ENCODE measurements around the gene VPS9D1. TPM values are rescaled to one million over a fixed set of nuclear protein-coding genes. Genes with fewer than 3 reads are reported as not detected.

Gene VPS9D1
- total and polyA plus RNA-seq, 7 donors = 3.7 to 10.3 (median 5.2) TPM

DNA sequence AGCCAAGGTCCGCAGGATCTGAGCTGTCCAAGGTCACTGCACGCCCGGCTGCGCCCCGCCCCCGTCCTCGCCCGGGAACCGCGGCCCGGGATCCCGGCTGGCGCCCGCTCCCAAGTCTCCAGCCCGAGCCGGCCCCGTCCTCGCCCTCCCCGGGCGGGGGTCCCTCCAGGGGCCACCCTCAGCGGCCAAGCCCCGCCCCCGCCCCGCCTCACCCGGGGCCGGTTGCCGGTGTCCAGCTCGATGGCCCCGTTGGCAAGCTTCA, 216 bp downstream of the VPS9D1 start:
- WGBS, 3 donors = 1 to 2% (median 1%) methylated on average over 9 to 29 of the region's 29 CpGs
- Histone ChIP-seq H3K27ac (peak overlapping the region; percentile 98), H3K27me3 (ENCODE audit: insufficient read depth in 3 of 3, low read length in 2 of 3) (no peaks in the 10 kb centered on the region), H3K36me3 (ENCODE audit: insufficient read depth in 1 of 2, low read depth in 1 of 2) (peaks cover 3 to 35% of the 10 kb centered on the region in 2 donors), H3K9me3 (no peaks in the 10 kb centered on the region), H3K4me3 (peak overlapping the region; percentile 97), H3K4me1 (peaks cover 31% of the 10 kb centered on the region)
- intact Hi-C loops (cut with DNase I) = no loop called here
- ATAC-seq (peak; percentile 22 to 44 (median 40)), DNase-seq (peak in 1 of 2 donors; percentile 45)
- TF ChIP-seq, protein P1, sequence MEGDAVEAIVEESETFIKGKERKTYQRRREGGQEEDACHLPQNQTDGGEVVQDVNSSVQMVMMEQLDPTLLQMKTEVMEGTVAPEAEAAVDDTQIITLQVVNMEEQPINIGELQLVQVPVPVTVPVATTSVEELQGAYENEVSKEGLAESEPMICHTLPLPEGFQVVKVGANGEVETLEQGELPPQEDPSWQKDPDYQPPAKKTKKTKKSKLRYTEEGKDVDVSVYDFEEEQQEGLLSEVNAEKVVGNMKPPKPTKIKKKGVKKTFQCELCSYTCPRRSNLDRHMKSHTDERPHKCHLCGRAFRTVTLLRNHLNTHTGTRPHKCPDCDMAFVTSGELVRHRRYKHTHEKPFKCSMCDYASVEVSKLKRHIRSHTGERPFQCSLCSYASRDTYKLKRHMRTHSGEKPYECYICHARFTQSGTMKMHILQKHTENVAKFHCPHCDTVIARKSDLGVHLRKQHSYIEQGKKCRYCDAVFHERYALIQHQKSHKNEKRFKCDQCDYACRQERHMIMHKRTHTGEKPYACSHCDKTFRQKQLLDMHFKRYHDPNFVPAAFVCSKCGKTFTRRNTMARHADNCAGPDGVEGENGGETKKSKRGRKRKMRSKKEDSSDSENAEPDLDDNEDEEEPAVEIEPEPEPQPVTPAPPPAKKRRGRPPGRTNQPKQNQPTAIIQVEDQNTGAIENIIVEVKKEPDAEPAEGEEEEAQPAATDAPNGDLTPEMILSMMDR (IDR thresholded peaks at IDR 0.05) = no peak

GRCh38 chr16:89717688-89718505, 2.8 kb downstream of the VPS9D1 start:
- Histone ChIP-seq H3K27ac (no peak overlapping the region), H3K9me3 (no peaks in the 10 kb centered on the region), H3K27me3 (ENCODE audit: insufficient read depth in 3 of 3, low read length in 2 of 3) (no peaks in the 10 kb centered on the region), H3K36me3 (ENCODE audit: insufficient read depth in 1 of 2, low read depth in 1 of 2) (peaks cover 0 to 9% of the 10 kb centered on the region in 2 donors), H3K4me3 (no peak overlapping the region), H3K4me1 (peaks cover 18% of the 10 kb centered on the region)
- TF ChIP-seq, protein P1 (IDR thresholded peaks at IDR 0.05) = no peak
- DNase-seq = no peak
- no peak for ATAC-seq
- WGBS, 3 donors = 82 to 91% (median 85%) methylated on average over 23 to 24 of the region's 24 CpGs
- intact Hi-C loops (cut with DNase I) = no loop called here

DNA sequence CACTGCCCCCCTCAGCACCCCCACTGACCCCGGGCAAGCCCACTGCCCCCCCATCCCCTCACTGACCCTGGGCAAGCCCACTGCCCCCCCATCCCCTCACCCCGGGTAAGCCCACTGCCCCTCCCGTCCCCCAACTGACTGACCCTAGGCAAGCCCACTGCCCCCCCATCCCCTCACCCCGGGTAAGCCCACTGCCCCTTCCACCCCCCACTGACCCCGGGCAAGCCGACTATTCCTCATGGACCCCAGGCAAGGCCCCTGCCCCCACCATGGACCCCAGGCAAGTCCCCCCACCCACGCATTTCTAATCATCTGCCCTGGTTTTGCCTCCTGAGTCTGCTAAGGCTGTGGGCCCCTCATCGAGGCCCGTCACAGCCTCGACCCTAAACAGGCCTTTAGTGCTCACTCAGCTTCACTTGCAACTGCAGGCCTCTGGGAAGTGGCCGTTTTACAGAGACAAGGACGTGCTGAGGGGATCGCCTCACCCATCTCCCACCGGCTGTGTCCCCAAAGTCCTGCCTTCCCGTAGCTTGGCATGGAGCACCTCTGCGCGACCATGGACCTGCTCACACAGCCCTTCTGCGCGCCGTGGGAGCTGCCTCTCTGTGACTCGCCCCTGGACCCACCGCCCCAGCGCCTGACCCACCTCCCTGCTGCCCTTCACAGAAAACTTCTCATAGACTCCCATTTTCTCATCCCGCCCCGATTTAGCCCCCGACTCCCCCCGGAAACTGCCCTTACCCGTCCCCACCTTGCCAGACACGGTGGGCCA, 3.6 kb downstream of the VPS9D1 start:
- ATAC-seq (no peak), DNase-seq (no peak)
- Histone ChIP-seq H3K4me1 (peaks cover 10% of the 10 kb centered on the region), H3K27me3 (ENCODE audit: insufficient read depth in 3 of 3, low read length in 2 of 3) (no peaks in the 10 kb centered on the region), H3K9me3 (no peaks in the 10 kb centered on the region), H3K27ac (no peak overlapping the region), H3K36me3 (ENCODE audit: insufficient read depth in 1 of 2, low read depth in 1 of 2) (peaks cover 0 to 4% of the 10 kb centered on the region in 2 donors), H3K4me3 (no peak overlapping the region)
- intact Hi-C loops (cut with DNase I) = no loop called here
- TF ChIP-seq, protein P1 (IDR thresholded peaks at IDR 0.05) = no peak
- 88 to 91% (median 91%) methylated on average over 28 to 29 of the region's 29 CpGs for WGBS, 3 donors

- ATAC-seq = no peak
- no peak for DNase-seq
- TF ChIP-seq, protein P1 (IDR thresholded peaks at IDR 0.05) = no peak
- peaks cover 9% of the 10 kb centered on the region for H3K4me1 ChIP-seq
- H3K36me3 ChIP-seq (ENCODE audit: insufficient read depth in 1 of 2, low read depth in 1 of 2) = peaks cover 0 to 4% of the 10 kb centered on the region in 2 donors
- H3K27ac ChIP-seq = no peak overlapping the region
- intact Hi-C loops (cut with DNase I) = no loop called here
- 86 to 90% (median 88%) methylated on average over 15 of the region's 15 CpGs for WGBS, 3 donors
- no peaks in the 10 kb centered on the region for H3K27me3 ChIP-seq (ENCODE audit: insufficient read depth in 3 of 3, low read length in 2 of 3)
- no peaks in the 10 kb centered on the region for H3K9me3 ChIP-seq
- no peak overlapping the region for H3K4me3 ChIP-seq
These were observed 4.2 kb downstream of the VPS9D1 start for GRCh38 chr16:89716493-89716892.
